C4-2B (cell line): ENCODE results near the gene CFAP46.

Source experiments
- H3K27ac ChIP-seq: fragments of 450-650 bp; 2 replicates; pipeline ENCODE4 v1.5.1; 2017
- ZFX ChIP-seq: fragments of 450-650 bp; IDR thresholded peaks from 2 replicates; pipeline ENCODE4 v1.6.1; 2017
- TF ChIP-seq, protein P1 (sequence below): fragments of 450-650 bp; conservative IDR thresholded peaks from 2 replicates; pipeline ENCODE4 v1.5.1; 2017; ENCODE audit warnings: mild to moderate bottlenecking

Gene CFAP46

DNA sequence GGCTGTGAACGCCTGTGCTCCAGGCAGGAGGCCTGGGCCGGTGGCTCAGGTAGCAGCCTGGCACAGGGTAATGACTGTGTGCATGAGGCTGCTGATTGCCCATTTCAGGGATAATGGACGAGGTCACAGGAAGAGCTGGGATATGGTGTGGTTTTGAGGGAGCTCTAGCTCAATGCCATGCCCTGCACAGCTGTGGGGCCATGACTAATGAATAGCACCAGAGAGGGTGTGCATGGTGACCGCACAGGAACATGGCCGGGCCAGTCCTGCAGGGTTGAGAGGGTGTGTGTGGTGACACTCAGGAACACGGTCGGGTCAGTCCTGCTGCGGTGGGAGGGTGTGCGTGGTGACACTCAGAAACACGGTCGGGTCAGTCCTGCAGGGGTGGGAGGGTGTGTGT, 178.3 kb downstream of the CFAP46 start:
- TF ChIP-seq, protein P1, sequence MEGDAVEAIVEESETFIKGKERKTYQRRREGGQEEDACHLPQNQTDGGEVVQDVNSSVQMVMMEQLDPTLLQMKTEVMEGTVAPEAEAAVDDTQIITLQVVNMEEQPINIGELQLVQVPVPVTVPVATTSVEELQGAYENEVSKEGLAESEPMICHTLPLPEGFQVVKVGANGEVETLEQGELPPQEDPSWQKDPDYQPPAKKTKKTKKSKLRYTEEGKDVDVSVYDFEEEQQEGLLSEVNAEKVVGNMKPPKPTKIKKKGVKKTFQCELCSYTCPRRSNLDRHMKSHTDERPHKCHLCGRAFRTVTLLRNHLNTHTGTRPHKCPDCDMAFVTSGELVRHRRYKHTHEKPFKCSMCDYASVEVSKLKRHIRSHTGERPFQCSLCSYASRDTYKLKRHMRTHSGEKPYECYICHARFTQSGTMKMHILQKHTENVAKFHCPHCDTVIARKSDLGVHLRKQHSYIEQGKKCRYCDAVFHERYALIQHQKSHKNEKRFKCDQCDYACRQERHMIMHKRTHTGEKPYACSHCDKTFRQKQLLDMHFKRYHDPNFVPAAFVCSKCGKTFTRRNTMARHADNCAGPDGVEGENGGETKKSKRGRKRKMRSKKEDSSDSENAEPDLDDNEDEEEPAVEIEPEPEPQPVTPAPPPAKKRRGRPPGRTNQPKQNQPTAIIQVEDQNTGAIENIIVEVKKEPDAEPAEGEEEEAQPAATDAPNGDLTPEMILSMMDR = no peak
- TF ChIP-seq ZFX = no peak
- no peak overlapping the region for H3K27ac ChIP-seq

DNA sequence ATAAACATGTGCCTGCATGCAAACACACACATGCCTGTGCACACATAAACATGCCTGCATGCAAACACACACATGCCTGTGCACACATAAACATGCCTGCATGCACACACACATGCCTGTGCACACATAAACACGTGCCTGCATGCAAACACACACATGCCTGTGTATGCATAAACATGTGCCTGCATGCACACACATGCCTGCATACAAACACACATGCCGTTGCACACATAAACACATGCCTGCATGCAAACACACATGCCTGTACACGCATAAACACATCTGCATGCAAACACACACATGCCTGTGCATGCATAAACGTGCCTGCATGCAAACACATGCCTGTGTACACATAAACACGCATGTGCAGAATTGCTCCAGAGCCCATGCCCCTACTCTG, 178.8 kb downstream of the CFAP46 start:
- no peak overlapping the region for H3K27ac ChIP-seq
- TF ChIP-seq, protein P1 = no peak
- TF ChIP-seq ZFX = no peak

DNA sequence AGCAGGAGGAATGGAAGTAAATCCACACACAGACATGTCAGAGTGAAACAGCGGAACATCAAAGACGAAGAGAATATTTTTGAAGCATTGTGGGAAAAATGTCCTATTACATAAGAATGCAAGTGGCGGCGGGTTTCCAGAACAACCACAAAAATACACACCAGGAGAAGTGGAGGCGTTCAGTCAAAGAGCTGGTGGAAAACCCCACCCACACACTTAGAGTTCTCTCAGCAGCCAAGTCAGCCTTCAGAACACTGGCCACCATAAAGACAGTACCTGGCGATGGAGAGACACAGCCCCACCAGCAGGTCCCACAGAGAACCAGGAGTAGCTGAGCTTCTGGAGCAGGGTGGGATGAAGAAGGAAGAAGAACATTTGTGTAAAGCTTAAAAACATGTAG, 180.1 kb downstream of the CFAP46 start:
- H3K27ac ChIP-seq = no peak overlapping the region
- TF ChIP-seq ZFX = no peak
- TF ChIP-seq, protein P1 = no peak

DNA sequence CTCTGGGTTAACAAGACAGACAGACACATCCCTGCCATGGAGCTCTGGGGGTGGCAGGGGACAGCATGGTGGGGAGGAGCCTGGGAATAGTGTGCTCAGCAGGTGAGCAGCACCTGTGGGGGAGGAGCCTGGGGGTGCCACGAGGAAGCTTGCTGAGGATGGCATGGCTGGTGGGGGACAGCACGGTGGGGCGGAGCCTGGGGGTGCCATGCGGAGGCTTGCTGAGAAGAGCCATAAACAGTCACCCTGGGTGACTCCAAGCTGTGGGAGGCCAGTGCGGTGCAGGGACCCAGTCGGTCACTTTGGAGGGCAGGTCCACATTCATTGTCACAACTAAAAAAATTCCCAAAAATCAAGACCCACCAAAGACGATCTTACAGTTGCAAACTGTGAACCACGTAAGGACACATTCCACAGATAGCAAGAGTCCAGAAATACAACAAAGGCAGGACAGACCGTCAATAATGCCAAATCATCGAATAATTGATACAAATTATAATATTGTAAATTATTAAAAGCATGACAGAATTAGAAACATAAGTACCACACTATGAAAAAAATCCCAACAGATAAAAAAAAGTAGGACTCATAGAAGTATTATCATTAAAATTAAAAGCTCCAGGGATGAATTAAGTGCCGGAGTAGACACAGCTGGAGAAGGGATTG, 180.8 kb downstream of the CFAP46 start:
- H3K27ac ChIP-seq = no peak overlapping the region
- TF ChIP-seq, protein P1 = no peak
- no peak for TF ChIP-seq ZFX

DNA sequence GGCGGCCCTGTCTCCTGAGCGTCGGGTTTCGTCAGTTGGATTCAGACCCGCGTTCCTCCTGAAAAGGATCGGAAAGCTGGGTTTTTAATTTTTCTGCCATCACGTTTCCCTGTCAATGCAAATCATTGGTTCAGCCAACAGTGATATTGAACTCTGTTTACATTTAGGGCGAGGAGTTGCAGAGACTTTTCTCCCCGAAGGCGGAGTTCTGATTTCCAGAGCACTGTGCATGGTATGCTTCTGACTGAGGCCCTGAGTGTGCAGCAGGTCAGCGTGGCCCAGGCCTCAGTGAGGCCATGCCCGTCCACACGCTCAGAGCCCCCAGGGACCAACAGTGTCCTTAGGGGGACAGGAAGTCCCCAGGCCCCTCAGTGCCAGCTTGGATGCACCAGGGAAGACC, 183.5 kb downstream of the CFAP46 start:
- TF ChIP-seq, protein P1 = no peak
- no peak for TF ChIP-seq ZFX
- no peak overlapping the region for H3K27ac ChIP-seq
